Skeletal muscle satellite cell (primary cell): ENCODE data around the gene FAM118B.

ENCODE experiments used
- H3K27me3 ChIP-seq: 2 replicates; pipeline ENCODE4 v1.7.0; 2013; ENCODE audit warnings: low read length; ENCODE audit not compliant: control insufficient read depth, insufficient read depth
- H3K36me3 ChIP-seq: 2 replicates; pipeline ENCODE4 v1.7.0; 2013; ENCODE audit warnings: mild to moderate bottlenecking, control low read depth, low read length; ENCODE audit not compliant: insufficient read depth
- H3K4me1 ChIP-seq: 2 replicates; pipeline ENCODE4 v1.7.0; 2013; ENCODE audit warnings: low read length; ENCODE audit not compliant: control insufficient read depth, insufficient read depth
- H3K4me2 ChIP-seq: 2 replicates; pipeline ENCODE4 v1.7.0; 2013; ENCODE audit warnings: mild to moderate bottlenecking, low read length
- H3K4me3 ChIP-seq: 2 replicates; pipeline ENCODE4 v1.7.0; 2013; ENCODE audit warnings: low read length
- H3K9ac ChIP-seq: 2 replicates; pipeline ENCODE4 v1.7.0; 2013; ENCODE audit warnings: mild to moderate bottlenecking, low read depth, low read length, moderate library complexity
- H3K9me3 ChIP-seq: replicated peaks from 2 replicates; pipeline ENCODE4 v1.7.0; 2013; ENCODE audit warnings: mild to moderate bottlenecking, control low read depth, low read length

FAM118B gene

GRCh38 chr11:126189109-126189929 lies 22.3 kb upstream of the FAM118B start:
- Histone ChIP-seq H3K9ac (no peak overlapping the region), H3K4me2 (no peak overlapping the region), H3K4me3 (no peak overlapping the region), H3K4me1 (no peaks in the 10 kb centered on the region), H3K27me3 (no peaks in the 10 kb centered on the region), H3K9me3 (no peaks in the 10 kb centered on the region), H3K36me3 (peaks cover 14% of the 10 kb centered on the region)

GRCh38 chr11:126190792-126191191 lies 20.8 kb upstream of the FAM118B start:
- H3K4me3 ChIP-seq: no peak overlapping the region
- H3K4me2 ChIP-seq: no peak overlapping the region
- H3K36me3 ChIP-seq: peaks cover 17% of the 10 kb centered on the region
- H3K9me3 ChIP-seq: no peaks in the 10 kb centered on the region
- no peaks in the 10 kb centered on the region for H3K4me1 ChIP-seq
- no peaks in the 10 kb centered on the region for H3K27me3 ChIP-seq
- H3K9ac ChIP-seq: no peak overlapping the region

GRCh38 chr11:126191379-126192073 lies 20.1 kb upstream of the FAM118B start:
- Histone ChIP-seq H3K9ac (no peak overlapping the region), H3K27me3 (no peaks in the 10 kb centered on the region), H3K4me3 (no peak overlapping the region)

GRCh38 chr11:126192361-126192760 lies 19.2 kb upstream of the FAM118B start:
- no peak overlapping the region for H3K9ac ChIP-seq

More at GRCh38 chr11:126191379-126192073, 20.1 kb upstream of the FAM118B start:
- peaks cover 22% of the 10 kb centered on the region for H3K36me3 ChIP-seq
- no peaks in the 10 kb centered on the region for H3K9me3 ChIP-seq
- no peaks in the 10 kb centered on the region for H3K4me1 ChIP-seq
- H3K4me2 ChIP-seq: no peak overlapping the region

GRCh38 chr11:126193038-126193478 lies 18.5 kb upstream of the FAM118B start:
- no peak overlapping the region for H3K4me3 ChIP-seq
- H3K4me1 ChIP-seq: peaks cover 4% of the 10 kb centered on the region
- H3K4me2 ChIP-seq: no peak overlapping the region
- peaks cover 35% of the 10 kb centered on the region for H3K36me3 ChIP-seq
- no peaks in the 10 kb centered on the region for H3K9me3 ChIP-seq
- H3K9ac ChIP-seq: no peak overlapping the region
- H3K27me3 ChIP-seq: no peaks in the 10 kb centered on the region

More at GRCh38 chr11:126192361-126192760, 19.2 kb upstream of the FAM118B start:
- Histone ChIP-seq H3K36me3 (peaks cover 29% of the 10 kb centered on the region), H3K9me3 (no peaks in the 10 kb centered on the region), H3K4me1 (no peaks in the 10 kb centered on the region), H3K4me3 (no peak overlapping the region), H3K27me3 (no peaks in the 10 kb centered on the region), H3K4me2 (no peak overlapping the region)

GRCh38 chr11:126194121-126194543 lies 17.4 kb upstream of the FAM118B start:
- Histone ChIP-seq H3K9me3 (no peaks in the 10 kb centered on the region), H3K4me1 (peaks cover 4% of the 10 kb centered on the region)

GRCh38 chr11:126195119-126195518 lies 16.5 kb upstream of the FAM118B start:
- H3K4me3 ChIP-seq: no peak overlapping the region
- peaks cover 4% of the 10 kb centered on the region for H3K4me1 ChIP-seq
- no peaks in the 10 kb centered on the region for H3K9me3 ChIP-seq
- no peaks in the 10 kb centered on the region for H3K27me3 ChIP-seq
- H3K36me3 ChIP-seq: peaks cover 45% of the 10 kb centered on the region
- no peak overlapping the region for H3K4me2 ChIP-seq
- H3K9ac ChIP-seq: no peak overlapping the region

More at GRCh38 chr11:126194121-126194543, 17.4 kb upstream of the FAM118B start:
- Histone ChIP-seq H3K36me3 (peaks cover 38% of the 10 kb centered on the region), H3K9ac (no peak overlapping the region), H3K4me2 (no peak overlapping the region), H3K4me3 (no peak overlapping the region), H3K27me3 (no peaks in the 10 kb centered on the region)

- no peaks in the 10 kb centered on the region for H3K27me3 ChIP-seq
- no peak overlapping the region for H3K9ac ChIP-seq
- H3K9me3 ChIP-seq: no peaks in the 10 kb centered on the region
- peaks cover 60% of the 10 kb centered on the region for H3K36me3 ChIP-seq
- H3K4me1 ChIP-seq: peaks cover 4% of the 10 kb centered on the region
- no peak overlapping the region for H3K4me2 ChIP-seq
- no peak overlapping the region for H3K4me3 ChIP-seq
Measured at GRCh38 chr11:126197277-126197939, 14.2 kb upstream of the FAM118B start.

- no peak overlapping the region for H3K9ac ChIP-seq
- H3K4me2 ChIP-seq: no peak overlapping the region
- H3K4me1 ChIP-seq: peaks cover 4% of the 10 kb centered on the region
- H3K36me3 ChIP-seq: peaks cover 63% of the 10 kb centered on the region
- H3K9me3 ChIP-seq: no peaks in the 10 kb centered on the region
- no peak overlapping the region for H3K4me3 ChIP-seq
- H3K27me3 ChIP-seq: no peaks in the 10 kb centered on the region
Measured at GRCh38 chr11:126198648-126199047, 12.9 kb upstream of the FAM118B start.

- H3K36me3 ChIP-seq: peaks cover 68% of the 10 kb centered on the region
Measured at GRCh38 chr11:126202646-126203359, 8.8 kb upstream of the FAM118B start.

GRCh38 chr11:126205359-126205758 lies 6.2 kb upstream of the FAM118B start:
- no peak overlapping the region for H3K4me2 ChIP-seq
- H3K9me3 ChIP-seq: no peaks in the 10 kb centered on the region
- H3K36me3 ChIP-seq: peaks cover 70% of the 10 kb centered on the region
- H3K9ac ChIP-seq: no peak overlapping the region
- no peaks in the 10 kb centered on the region for H3K27me3 ChIP-seq
- peaks cover 3% of the 10 kb centered on the region for H3K4me1 ChIP-seq
- no peak overlapping the region for H3K4me3 ChIP-seq

More at GRCh38 chr11:126202646-126203359, 8.8 kb upstream of the FAM118B start:
- Histone ChIP-seq H3K4me1 (peaks cover 3% of the 10 kb centered on the region), H3K4me2 (no peak overlapping the region), H3K4me3 (no peak overlapping the region), H3K9me3 (no peaks in the 10 kb centered on the region), H3K9ac (no peak overlapping the region), H3K27me3 (no peaks in the 10 kb centered on the region)
